ENCODE data around the gene SDK1.
"Not testable (repeated sequence)": the region's sequence is repeated elsewhere in the genome, so short reads cannot be mapped to it uniquely, and the experiment has no call there.

SDK1 gene

DNA sequence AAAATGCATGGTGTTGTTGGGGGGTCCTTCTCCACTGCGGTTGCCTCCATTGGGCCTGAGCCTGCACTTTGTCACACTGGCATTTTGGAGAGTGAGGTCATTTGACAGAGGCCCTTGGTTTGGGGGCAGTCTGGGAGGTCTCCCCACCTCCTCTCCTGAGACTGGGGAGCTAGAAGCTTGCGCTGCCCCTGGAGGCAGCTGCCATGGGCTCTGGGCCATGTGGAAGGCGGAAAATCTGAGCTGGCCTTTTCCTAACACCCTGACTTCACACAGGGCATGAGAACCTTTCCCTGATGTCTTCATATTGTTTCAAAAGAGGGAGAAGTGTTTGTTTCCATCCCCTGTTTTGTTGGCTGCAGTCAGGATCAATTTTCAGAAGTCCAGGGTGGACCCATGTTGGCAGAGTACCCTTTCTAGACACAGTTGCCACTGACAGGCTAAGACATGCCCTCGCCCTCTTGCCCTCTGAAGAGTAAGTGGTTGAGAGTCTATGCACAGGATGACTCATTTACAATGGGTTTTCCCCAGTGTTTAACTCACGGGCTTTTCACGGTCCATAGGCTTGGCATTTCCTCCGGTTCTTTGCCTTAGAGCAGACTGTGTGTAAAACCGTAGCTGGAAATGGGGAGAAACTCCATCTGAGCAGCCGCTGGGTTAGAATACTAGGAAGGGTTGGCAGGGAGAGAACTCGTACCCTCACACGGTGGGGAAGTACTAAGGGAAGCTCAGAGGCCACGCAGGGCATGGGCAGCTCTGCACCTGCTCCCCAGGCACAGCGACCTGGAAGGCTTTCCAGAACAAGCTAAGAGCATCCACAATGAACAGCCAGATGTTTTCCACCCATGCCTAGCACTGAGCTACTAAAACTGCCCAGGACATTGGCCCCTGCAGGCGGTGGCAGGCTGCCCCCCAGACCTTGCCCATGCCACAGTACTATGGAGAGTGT, 655.0 kb downstream of the SDK1 start:
- peaks cover 8% of the 10 kb centered on the region for H3K4me1 Mint-ChIP-seq
- H3K4me3 Mint-ChIP-seq: no peak overlapping the region
- peaks cover 2% of the 10 kb centered on the region for H3K27me3 Mint-ChIP-seq
- H3K36me3 Mint-ChIP-seq (ENCODE audit: low read depth): no peaks in the 10 kb centered on the region
- DNase-seq: peak; percentile 4
- peak overlapping the region; percentile 56 for H3K27ac Mint-ChIP-seq
- no peaks in the 10 kb centered on the region for H3K9me3 Mint-ChIP-seq
- ATAC-seq: peak; percentile 88

DNA sequence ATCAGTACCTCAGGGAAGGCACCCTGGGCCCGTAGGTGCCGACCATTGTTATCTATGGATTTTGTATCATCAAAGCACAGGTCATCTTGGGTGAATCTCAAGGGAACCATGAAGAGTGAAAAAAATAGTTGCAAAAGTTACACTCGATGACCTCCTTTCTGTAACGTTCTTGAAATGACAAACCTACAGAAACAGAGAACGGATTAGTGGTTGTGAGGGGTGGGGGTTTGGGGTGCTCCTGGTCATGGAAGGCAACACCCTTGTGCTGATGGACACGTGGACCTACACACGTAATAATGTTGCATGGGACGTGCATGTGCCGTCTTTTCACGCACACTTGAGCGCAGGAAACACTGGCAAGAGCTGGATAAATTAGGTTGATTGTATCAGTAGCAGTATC, 655.9 kb downstream of the SDK1 start:
- H3K27ac Mint-ChIP-seq: no peak overlapping the region
- no peaks in the 10 kb centered on the region for H3K9me3 Mint-ChIP-seq
- H3K4me3 Mint-ChIP-seq: no peak overlapping the region
- no peaks in the 10 kb centered on the region for H3K36me3 Mint-ChIP-seq (ENCODE audit: low read depth)
- H3K27me3 Mint-ChIP-seq: peaks cover 2% of the 10 kb centered on the region
- ATAC-seq (no peak), DNase-seq (no peak)
- peaks cover 8% of the 10 kb centered on the region for H3K4me1 Mint-ChIP-seq

DNA sequence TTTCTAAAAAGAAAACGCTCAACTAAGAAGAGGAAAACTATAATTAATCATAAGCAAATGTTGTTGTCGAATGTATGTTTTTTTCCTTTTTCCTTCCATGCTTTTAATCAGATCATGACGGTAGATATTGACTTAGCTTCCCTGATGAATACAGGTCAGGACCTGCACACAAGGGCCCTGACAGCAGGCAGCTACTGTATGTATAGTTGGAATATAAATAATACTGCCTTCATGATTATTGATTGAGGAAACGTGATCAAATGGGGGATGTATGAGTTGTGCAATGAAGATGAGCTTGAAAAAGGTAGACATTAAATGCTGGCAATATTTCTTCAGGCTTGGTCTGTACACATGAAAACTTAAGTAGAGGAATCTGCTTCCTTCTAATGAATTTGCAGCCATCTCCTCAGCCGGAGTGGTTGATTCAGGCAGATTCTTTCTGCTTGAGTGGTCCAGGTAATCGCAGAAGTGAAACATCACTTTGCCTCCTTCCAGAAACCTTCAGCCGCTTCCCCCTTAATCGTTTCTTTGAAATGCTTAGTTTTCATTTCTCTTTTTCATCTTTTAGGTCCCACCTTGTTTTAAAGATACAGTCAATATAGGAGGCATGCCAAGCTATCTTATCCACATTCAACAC, 656.5 kb downstream of the SDK1 start:
- H3K27me3 Mint-ChIP-seq: peaks cover 2% of the 10 kb centered on the region
- peaks cover 8% of the 10 kb centered on the region for H3K4me1 Mint-ChIP-seq
- H3K4me3 Mint-ChIP-seq: no peak overlapping the region
- no peaks in the 10 kb centered on the region for H3K9me3 Mint-ChIP-seq
- no peaks in the 10 kb centered on the region for H3K36me3 Mint-ChIP-seq (ENCODE audit: low read depth)
- DNase-seq: no peak
- no peak for ATAC-seq
- no peak overlapping the region for H3K27ac Mint-ChIP-seq

DNA sequence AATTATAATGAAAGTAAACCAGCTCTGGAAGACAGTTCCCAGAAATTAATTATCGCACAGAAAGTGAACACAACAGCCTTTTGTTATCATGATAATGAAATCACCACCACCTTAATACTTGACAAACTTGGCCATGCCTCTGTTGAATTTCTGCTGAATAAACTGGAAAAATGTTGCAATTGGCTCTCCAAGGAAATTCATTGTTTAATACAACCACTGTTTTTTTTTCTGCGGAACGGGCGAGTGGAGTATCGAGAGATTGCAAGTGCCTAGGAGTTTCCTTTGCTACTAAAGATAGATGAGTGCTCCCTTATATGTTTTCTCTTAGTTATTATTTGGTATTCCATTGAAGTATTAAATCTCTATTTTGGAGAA, 657.0 kb downstream of the SDK1 start:
- H3K9me3 Mint-ChIP-seq: no peaks in the 10 kb centered on the region
- peaks cover 2% of the 10 kb centered on the region for H3K27me3 Mint-ChIP-seq
- peaks cover 8% of the 10 kb centered on the region for H3K4me1 Mint-ChIP-seq
- no peak for ATAC-seq
- no peak overlapping the region for H3K27ac Mint-ChIP-seq
- no peaks in the 10 kb centered on the region for H3K36me3 Mint-ChIP-seq (ENCODE audit: low read depth)
- DNase-seq: no peak
- no peak overlapping the region for H3K4me3 Mint-ChIP-seq

DNA sequence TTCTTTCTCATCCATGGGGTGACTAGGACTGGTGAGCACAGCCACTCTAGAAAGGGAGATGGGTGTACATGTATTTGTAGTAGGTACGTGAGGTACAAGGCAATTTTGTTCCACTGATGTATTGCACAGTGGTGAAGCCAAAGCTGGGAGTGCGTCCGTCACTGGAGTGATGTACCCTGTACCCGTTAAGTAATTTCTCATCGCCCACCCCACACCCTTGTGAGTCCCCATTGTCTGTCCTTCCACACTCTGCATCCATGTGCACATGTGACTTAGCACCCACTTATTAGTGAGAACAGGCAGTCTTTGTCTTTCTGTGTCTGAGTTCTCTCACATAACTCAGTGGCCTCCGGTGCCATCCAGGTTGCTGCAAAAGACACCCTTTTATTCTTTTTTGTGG, 658.3 kb downstream of the SDK1 start:
- Mint-ChIP-seq H3K4me3 (no peak overlapping the region), H3K27ac (no peak overlapping the region), H3K9me3 (no peaks in the 10 kb centered on the region), H3K4me1 (peaks cover 8% of the 10 kb centered on the region), H3K27me3 (peaks cover 2% of the 10 kb centered on the region), H3K36me3 (ENCODE audit: low read depth) (no peaks in the 10 kb centered on the region)
- no peak for ATAC-seq
- no peak for DNase-seq

DNA sequence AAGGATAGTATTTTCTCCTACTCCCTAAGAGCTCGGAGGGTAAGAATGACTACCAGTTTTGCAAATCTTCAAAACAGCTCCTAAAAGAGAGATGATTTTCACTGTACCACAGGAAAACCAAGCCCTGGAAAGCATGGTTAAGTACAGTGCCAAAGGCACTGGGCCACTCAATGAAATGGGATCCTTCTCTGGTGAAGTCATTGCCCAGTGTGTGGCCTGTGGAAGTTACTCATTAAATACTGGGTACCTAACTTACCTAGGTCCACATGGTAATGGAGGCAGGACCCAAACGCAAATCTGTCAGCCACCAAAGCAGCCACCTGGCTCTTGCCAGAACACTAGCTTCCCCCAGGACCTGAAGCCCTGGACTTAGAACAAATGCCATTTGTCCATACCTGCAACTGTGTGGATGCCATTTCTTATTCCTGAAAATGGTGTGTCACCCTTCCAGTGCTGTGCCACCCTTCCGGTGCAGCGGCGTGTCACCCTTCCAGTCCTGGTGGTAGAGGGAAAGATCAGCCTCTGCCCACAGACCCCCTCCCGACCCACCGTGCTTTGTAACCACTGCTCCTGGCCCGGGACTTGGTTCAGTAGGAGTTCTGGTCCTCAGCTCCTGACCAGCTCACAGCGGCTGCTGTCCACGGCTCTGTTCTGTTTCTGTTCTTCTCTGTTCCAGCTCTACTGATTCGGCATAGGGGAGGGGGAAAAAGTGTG, 659.2 kb downstream of the SDK1 start:
- Mint-ChIP-seq H3K4me3 (no peak overlapping the region), H3K9me3 (no peaks in the 10 kb centered on the region), H3K4me1 (peaks cover 8% of the 10 kb centered on the region), H3K27me3 (peaks cover 2% of the 10 kb centered on the region), H3K27ac (no peak overlapping the region), H3K36me3 (ENCODE audit: low read depth) (no peaks in the 10 kb centered on the region)
- no peak for DNase-seq
- no peak for ATAC-seq

DNA sequence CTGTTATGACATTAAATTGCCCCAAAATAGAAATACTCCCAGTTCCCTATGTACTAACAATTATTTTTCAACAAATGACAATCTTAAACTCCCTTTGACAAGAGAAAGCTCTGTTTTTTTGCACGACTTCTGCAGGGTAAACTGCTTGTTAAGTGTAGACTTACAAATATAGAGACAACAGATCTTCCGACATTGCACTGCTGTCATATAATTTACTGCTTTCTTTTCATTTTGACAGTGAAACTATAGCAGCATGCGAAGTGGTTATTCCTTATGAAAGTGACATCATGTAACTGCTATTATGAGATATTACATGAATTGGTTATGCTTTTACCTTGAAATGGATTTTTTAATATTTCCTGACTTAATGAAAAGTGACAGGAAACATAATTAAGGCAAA, 659.9 kb downstream of the SDK1 start:
- Mint-ChIP-seq H3K4me3 (no peak overlapping the region), H3K27ac (no peak overlapping the region), H3K4me1 (peaks cover 4% of the 10 kb centered on the region), H3K27me3 (peaks cover 2% of the 10 kb centered on the region), H3K36me3 (ENCODE audit: low read depth) (no peaks in the 10 kb centered on the region), H3K9me3 (no peaks in the 10 kb centered on the region)
- DNase-seq (no peak), ATAC-seq (no peak)

DNA sequence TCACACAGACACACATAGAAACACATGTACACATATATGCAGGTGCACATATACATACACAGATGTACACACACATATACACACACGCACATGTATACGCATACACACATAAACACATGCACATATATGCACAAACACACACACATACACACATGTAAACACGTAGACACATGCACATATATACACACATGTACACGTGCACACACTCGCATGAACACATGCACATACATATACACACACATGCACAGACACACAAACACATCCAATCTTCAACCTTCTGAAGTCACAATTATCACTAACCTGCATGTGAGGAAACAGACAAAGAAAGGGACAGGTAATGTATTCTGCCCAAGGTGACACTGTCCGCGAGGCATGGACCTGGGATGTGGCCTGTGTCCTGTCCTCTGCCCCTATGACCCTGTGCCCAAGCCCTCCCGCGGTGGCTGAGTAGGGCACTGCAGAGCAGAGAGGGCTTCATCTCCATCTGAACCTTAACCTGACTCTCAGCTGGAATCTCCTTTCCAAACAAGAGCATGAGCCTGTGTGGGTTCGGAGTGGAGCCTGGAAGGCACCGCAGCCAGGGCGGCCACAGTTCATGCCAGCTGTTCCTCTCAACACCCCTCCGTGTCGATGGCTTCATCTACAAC, 660.9 kb downstream of the SDK1 start:
- Mint-ChIP-seq H3K36me3 (ENCODE audit: low read depth) (no peaks in the 10 kb centered on the region), H3K4me3 (no peak overlapping the region), H3K4me1 (no peaks in the 10 kb centered on the region), H3K27me3 (peaks cover under 1% of the 10 kb centered on the region), H3K27ac (no peak overlapping the region), H3K9me3 (no peaks in the 10 kb centered on the region)
- ATAC-seq (no peak), DNase-seq (no peak)

DNA sequence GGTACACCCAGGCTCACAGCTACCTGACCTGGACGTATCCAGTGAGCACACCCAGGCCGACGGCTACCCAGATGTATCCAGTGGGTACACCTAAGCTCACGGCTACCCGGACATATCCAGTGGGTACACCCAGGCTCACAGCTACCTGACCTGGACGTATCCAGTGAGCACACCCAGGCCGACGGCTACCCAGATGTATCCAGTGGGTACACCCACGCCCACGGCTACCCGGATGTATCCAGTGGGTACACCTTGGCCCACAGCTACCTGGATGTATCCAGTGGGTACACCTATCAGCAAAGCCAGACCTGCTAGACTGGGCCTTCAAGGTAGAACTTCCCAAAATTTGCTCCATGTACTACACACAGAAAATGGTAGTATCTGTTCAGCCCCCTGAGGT, 662.7 kb downstream of the SDK1 start:
- not testable (repeated sequence) for H3K27me3 Mint-ChIP-seq; DNase-seq; H3K4me1 Mint-ChIP-seq; H3K9me3 Mint-ChIP-seq; ATAC-seq; H3K36me3 Mint-ChIP-seq (ENCODE audit: low read depth); H3K27ac Mint-ChIP-seq; H3K4me3 Mint-ChIP-seq

DNA sequence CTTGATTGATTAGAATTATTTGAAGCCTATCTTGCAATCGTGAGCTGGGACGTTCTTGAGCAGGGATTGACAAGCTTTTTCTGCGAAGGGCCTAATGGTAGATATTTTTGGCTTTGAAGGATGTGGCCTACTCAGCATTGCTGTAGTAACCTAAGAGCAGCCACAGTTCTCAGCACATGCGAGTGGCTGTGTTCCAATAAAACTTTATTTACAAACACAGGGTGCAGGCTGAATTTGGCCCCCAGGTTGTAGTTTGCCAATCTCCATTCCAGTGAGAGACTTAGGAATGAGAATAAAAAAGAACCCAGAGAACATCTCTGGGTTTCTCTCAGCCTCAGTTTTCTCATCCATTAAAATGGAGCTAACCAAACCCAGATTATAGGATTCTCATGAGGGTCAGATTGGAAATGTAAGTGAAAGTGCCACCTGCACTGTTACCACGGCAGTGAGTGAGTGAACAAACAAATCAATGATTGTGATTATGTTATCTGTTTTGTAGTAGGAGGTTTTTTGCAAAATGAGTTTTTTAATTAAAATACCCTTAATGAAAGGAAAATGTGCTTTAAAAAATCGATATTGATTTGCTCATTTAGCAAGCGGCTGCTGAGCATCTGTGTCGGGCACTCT, 664.0 kb downstream of the SDK1 start:
- Mint-ChIP-seq H3K27me3 (no peaks in the 10 kb centered on the region), H3K9me3 (no peaks in the 10 kb centered on the region), H3K4me3 (no peak overlapping the region), H3K27ac (no peak overlapping the region), H3K4me1 (no peaks in the 10 kb centered on the region), H3K36me3 (ENCODE audit: low read depth) (no peaks in the 10 kb centered on the region)
- no peak for ATAC-seq
- no peak for DNase-seq

DNA sequence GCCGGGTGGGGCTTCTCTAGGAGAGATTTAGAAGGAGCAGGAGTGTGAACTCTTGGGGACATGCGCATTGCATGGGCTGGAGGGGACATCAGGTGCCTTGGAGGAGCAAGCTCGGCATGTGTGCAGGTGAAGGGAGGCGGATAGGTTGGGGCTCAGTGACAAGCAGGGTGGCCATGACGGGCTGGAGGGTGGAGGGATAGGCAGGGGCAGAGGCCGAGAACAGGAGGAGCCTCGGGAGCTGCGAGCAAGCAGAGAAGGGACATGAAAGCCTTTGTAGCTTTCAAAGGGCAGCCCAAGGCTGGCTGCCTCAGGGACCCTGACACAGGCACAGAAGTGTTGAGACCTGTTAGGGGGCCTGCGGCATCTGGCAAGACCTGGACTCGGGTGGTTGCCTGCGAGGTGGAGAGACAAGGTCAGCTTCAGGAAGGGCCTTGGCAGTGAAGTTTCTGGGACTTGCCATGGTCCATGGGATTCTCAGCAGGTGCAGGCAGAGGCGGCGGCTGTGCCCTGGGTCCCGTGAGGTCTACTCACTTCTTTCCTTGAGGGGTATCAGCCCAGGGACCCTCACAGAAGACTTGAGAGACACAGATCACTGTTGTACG, 664.8 kb downstream of the SDK1 start:
- no peaks in the 10 kb centered on the region for H3K9me3 Mint-ChIP-seq
- no peaks in the 10 kb centered on the region for H3K27me3 Mint-ChIP-seq
- ATAC-seq (no peak), DNase-seq (no peak)
- no peaks in the 10 kb centered on the region for H3K36me3 Mint-ChIP-seq (ENCODE audit: low read depth)
- H3K4me3 Mint-ChIP-seq: no peak overlapping the region
- H3K4me1 Mint-ChIP-seq: no peaks in the 10 kb centered on the region
- H3K27ac Mint-ChIP-seq: no peak overlapping the region

DNA sequence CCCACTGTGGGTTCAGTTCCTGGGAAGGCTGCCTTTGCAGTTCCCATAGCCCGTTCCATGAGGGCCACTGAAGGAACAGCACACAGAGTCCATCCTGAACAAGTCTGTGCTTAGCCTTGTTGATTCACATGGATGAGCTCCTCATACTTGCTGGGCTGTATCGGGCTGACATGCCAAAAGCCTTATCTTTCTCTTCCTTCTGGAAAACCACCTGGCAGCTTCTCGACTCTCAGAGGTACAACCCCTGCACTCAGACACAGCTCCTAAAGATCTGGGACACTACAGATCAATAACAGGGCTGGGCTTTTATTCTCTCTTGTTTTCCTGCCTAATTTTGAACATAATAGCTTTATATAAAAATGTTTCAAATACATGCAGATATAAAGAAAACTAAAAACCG, 667.2 kb downstream of the SDK1 start:
- DNase-seq (no peak), ATAC-seq (no peak)
- no peaks in the 10 kb centered on the region for H3K4me1 Mint-ChIP-seq
- H3K9me3 Mint-ChIP-seq: no peaks in the 10 kb centered on the region
- H3K36me3 Mint-ChIP-seq (ENCODE audit: low read depth): no peaks in the 10 kb centered on the region
- H3K4me3 Mint-ChIP-seq: no peak overlapping the region
- H3K27ac Mint-ChIP-seq: no peak overlapping the region
- H3K27me3 Mint-ChIP-seq: peaks cover 5% of the 10 kb centered on the region

DNA sequence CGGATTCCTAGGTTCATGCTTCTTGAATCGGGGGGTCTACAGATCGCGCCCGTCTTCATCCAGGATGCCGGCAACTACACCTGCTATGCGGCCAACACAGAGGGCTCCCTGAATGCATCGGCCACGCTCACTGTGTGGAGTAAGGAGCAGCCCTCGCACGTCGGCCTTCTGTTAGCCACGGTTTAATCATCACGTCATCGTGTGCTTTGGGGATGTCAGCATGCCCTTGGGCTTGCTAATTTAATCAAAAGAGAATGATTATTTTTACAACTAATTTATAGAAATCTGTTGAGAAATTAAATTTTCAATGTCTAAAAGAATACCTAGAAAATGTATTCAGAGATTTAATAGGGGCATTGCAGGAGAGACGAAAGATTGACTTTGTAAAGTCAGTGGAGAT, 668.2 kb downstream of the SDK1 start:
- Mint-ChIP-seq H3K9me3 (no peaks in the 10 kb centered on the region), H3K27ac (no peak overlapping the region), H3K27me3 (peaks cover 5% of the 10 kb centered on the region), H3K4me3 (no peak overlapping the region), H3K36me3 (ENCODE audit: low read depth) (no peaks in the 10 kb centered on the region), H3K4me1 (no peaks in the 10 kb centered on the region)
- DNase-seq: no peak
- no peak for ATAC-seq

DNA sequence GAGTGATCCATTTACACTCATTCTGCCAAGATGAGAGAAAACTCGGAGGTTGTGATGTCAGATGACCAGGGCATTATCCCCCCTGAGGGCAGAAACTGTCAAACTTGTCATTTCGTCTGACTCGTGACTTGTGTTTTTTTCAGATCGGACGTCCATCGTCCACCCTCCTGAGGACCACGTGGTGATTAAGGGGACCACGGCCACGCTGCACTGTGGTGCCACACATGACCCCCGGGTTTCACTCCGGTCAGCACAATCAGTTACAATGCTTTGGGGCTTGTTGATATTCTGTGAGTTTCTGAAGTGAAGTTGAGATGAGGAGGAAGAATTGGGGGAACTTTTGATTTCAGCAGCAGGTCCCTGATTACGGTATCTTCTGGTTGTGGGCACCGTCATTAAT, 670.3 kb downstream of the SDK1 start:
- ATAC-seq: no peak
- DNase-seq: no peak
- H3K4me1 Mint-ChIP-seq: no peaks in the 10 kb centered on the region
- H3K27me3 Mint-ChIP-seq: peaks cover 5% of the 10 kb centered on the region
- no peaks in the 10 kb centered on the region for H3K9me3 Mint-ChIP-seq
- H3K4me3 Mint-ChIP-seq: no peak overlapping the region
- no peak overlapping the region for H3K27ac Mint-ChIP-seq
- no peaks in the 10 kb centered on the region for H3K36me3 Mint-ChIP-seq (ENCODE audit: low read depth)
